H1 (cell line): ENCODE results near the gene ADRA2C. TPM values are rescaled to one million over a fixed set of nuclear protein-coding genes. Genes with fewer than 3 reads are reported as not detected.

Source experiments
- CTCF ChIA-PET: fragments of 300-600 bp; sonication (Branson Sonifier 250); formaldehyde crosslinking; loops from one replicate; lab custom pipeline; 2021; ENCODE audit not compliant: partially characterized antibody; lab: Charles Lee
- POLR2A ChIA-PET: fragments of 300-600 bp; sonication (Branson Sonifier 250); formaldehyde crosslinking; loops from one replicate; lab custom pipeline; 2021; ENCODE audit warnings: inconsistent platforms; ENCODE audit not compliant: partially characterized antibody; lab: Charles Lee
- DNase-seq, 2 experiments: peaks; one replicate each; pipeline versions ENCODE4 v3.0.0 to v3.0.0-alpha.2; 2010 to 2022; ENCODE audit warnings: low spot score in 2 of 2, low read depth in 1 of 2, mixed read lengths in 1 of 2
- FAIRE-seq: peaks from 2 replicates; lab custom pipeline; 2011; peaks lifted over from hg19 to GRCh38; lab: Jason Lieb, UNC
- H2AFZ ChIP-seq: 2 replicates; pipeline ENCODE4 v1.8.1; 2012; ENCODE audit warnings: low read length, inconsistent platforms
- H2AK5ac ChIP-seq: 2 replicates; pipeline ENCODE4 v1.6.1; 2013; ENCODE audit warnings: low read depth, low read length
- H2BK120ac ChIP-seq: replicated peaks from 2 replicates; pipeline ENCODE3; 2013; ENCODE audit warnings: low read depth, low read length, inconsistent platforms
- H2BK12ac ChIP-seq: 2 replicates; pipeline ENCODE4 v1.6.1; 2013; ENCODE audit warnings: low read depth, low read length
- H2BK15ac ChIP-seq: 2 replicates; pipeline ENCODE4 v1.6.1; 2013; ENCODE audit warnings: low read length
- H2BK20ac ChIP-seq: 2 replicates; pipeline ENCODE4 v1.6.1; 2013; ENCODE audit warnings: low read length
- H2BK5ac ChIP-seq: 2 replicates; pipeline ENCODE4 v1.6.1; 2013; ENCODE audit warnings: low read depth, low read length
- H3K14ac ChIP-seq: 2 replicates; pipeline ENCODE4 v1.6.1; 2013; ENCODE audit warnings: inconsistent platforms; ENCODE audit not compliant: insufficient read length
- H3K18ac ChIP-seq: 2 replicates; pipeline ENCODE4 v1.6.1; 2013; ENCODE audit warnings: low read length; ENCODE audit errors: extremely low read depth
- H3K23ac ChIP-seq: 2 replicates; pipeline ENCODE4 v1.6.1; 2013; ENCODE audit warnings: inconsistent platforms; ENCODE audit not compliant: insufficient read length
- H3K23me2 ChIP-seq: 2 replicates; pipeline ENCODE4 v1.6.1; 2013; ENCODE audit warnings: low read depth, low read length
- H3K27ac ChIP-seq: 2 replicates; pipeline ENCODE4 v1.6.1; 2011; ENCODE audit warnings: low read depth, low read length, inconsistent platforms
- H3K27me3 ChIP-seq, 4 experiments: replicated peaks in 1 of 4; 1 replicate in 1 of 4; 2 replicates in 3 of 4; pipeline versions ENCODE4 v1.6.1 to v1.8.1; 2011 to 2013; ENCODE audit warnings: low read length in 3 of 4, mild to moderate bottlenecking in 3 of 4, inconsistent platforms in 2 of 4, mixed read lengths in 2 of 4, moderate library complexity in 1 of 4; ENCODE audit not compliant: control insufficient read depth in 3 of 4, insufficient read depth in 3 of 4; ENCODE audit errors: extremely low read depth in 1 of 4
- H3K36me3 ChIP-seq, 4 experiments: 2 replicates each; pipeline versions ENCODE4 v1.6.1 to v1.8.1; 2011 to 2013; ENCODE audit warnings: mild to moderate bottlenecking in 4 of 4, low read length in 3 of 4, moderate library complexity in 2 of 4, control low read depth in 1 of 4, inconsistent platforms in 1 of 4; ENCODE audit not compliant: insufficient read depth in 4 of 4, control insufficient read depth in 2 of 4
- H3K4ac ChIP-seq: replicated peaks from 2 replicates; pipeline ENCODE3; 2013; ENCODE audit warnings: low read length, low read depth, mixed read lengths, inconsistent platforms; ENCODE audit not compliant: insufficient read length
- H3K4me1 ChIP-seq, 4 experiments: replicated peaks in 1 of 4; 1 replicate in 1 of 4; 2 replicates in 3 of 4; pipeline versions ENCODE4 v1.6.1 to v1.8.1; 2011 to 2013; ENCODE audit warnings: low read length in 3 of 4, inconsistent platforms in 2 of 4, mixed read lengths in 1 of 4; ENCODE audit not compliant: insufficient read depth in 4 of 4, control insufficient read depth in 3 of 4
- H3K4me2 ChIP-seq, 2 experiments: 2 replicates each; pipeline versions ENCODE4 v1.6.1 to v1.8.1; 2011 to 2013; ENCODE audit warnings: low read depth in 2 of 2, low read length in 2 of 2, control low read depth in 1 of 2, inconsistent platforms in 1 of 2, mild to moderate bottlenecking in 1 of 2; ENCODE audit not compliant: insufficient read depth in 1 of 2
- H3K4me3 ChIP-seq, 4 experiments: fragments of 200-600, 300-600 bp in 1 of 4; sonication (generic), shearing (Covaris generic), sonication (Bioruptor Twin) in 1 of 4; 2 replicates each; pipeline versions ENCODE4 v1.5.1 to v1.8.1; 2011 to 2016; ENCODE audit warnings: low read length in 4 of 4, low read depth in 3 of 4, control low read depth in 2 of 4, inconsistent platforms in 2 of 4, mild to moderate bottlenecking in 2 of 4, mixed read lengths in 1 of 4, moderate library complexity in 1 of 4; ENCODE audit not compliant: insufficient read depth in 2 of 4; ENCODE audit errors: extremely low read depth in 1 of 4
- H3K56ac ChIP-seq: replicated peaks from 2 replicates; pipeline ENCODE3; 2013; ENCODE audit warnings: low read depth, mild to moderate bottlenecking, mixed read lengths, low read length, inconsistent platforms; ENCODE audit not compliant: insufficient read length
- H3K79me1 ChIP-seq: 2 replicates; pipeline ENCODE4 v1.6.1; 2013; ENCODE audit warnings: low read depth, low read length, control low read depth
- H3K79me2 ChIP-seq, 2 experiments: 2 replicates each; pipeline versions ENCODE4 v1.6.1 to v1.8.1; 2012 to 2013; ENCODE audit warnings: low read length in 2 of 2, mild to moderate bottlenecking in 2 of 2, inconsistent platforms in 1 of 2; ENCODE audit not compliant: insufficient read depth in 2 of 2, control insufficient read depth in 1 of 2
- H3K9ac ChIP-seq, 4 experiments: replicated peaks in 1 of 4; 1 replicate in 1 of 4; 2 replicates in 3 of 4; pipeline versions ENCODE4 v1.6.1 to v1.8.1; 2011 to 2013; ENCODE audit warnings: low read depth in 3 of 4, low read length in 3 of 4, control low read depth in 2 of 4, mild to moderate bottlenecking in 2 of 4, moderate library complexity in 2 of 4, inconsistent platforms in 1 of 4; ENCODE audit errors: extremely low read depth in 1 of 4
- H3K9me3 ChIP-seq, 2 experiments: 2 replicates each; pipeline versions ENCODE4 v1.6.1 to v1.8.1; 2012 to 2013; ENCODE audit warnings: mild to moderate bottlenecking in 2 of 2, moderate library complexity in 2 of 2, control low read depth in 1 of 2, inconsistent platforms in 1 of 2, low read depth in 1 of 2, low read length in 1 of 2, mixed read lengths in 1 of 2; ENCODE audit not compliant: insufficient read depth in 2 of 2
- H4K20me1 ChIP-seq, 2 experiments: replicated peaks in 1 of 2; 2 replicates each; pipeline versions ENCODE3 to v1.8.1; 2011 to 2013; ENCODE audit warnings: inconsistent platforms in 2 of 2, low read length in 2 of 2, mild to moderate bottlenecking in 1 of 2; ENCODE audit not compliant: insufficient read depth in 2 of 2, control insufficient read depth in 1 of 2
- H4K5ac ChIP-seq: 2 replicates; pipeline ENCODE4 v1.6.1; 2013; ENCODE audit warnings: low read length, low read depth, mixed read lengths, inconsistent platforms; ENCODE audit not compliant: insufficient read length
- H4K8ac ChIP-seq: 2 replicates; pipeline ENCODE4 v1.8.0; 2013; ENCODE audit warnings: mild to moderate bottlenecking, moderate library complexity, low read length, inconsistent platforms; ENCODE audit not compliant: insufficient read depth; ENCODE audit errors: extremely low read depth
- H4K91ac ChIP-seq: replicated peaks from 2 replicates; pipeline ENCODE3; 2013; ENCODE audit warnings: low read length, mixed read lengths, inconsistent platforms; ENCODE audit not compliant: insufficient read length
- BCL11A ChIP-seq, 2 experiments: IDR thresholded peaks; one replicate each; pipeline ENCODE4 v1.6.1; 2011; ENCODE audit warnings: low read depth in 2 of 2, low read length in 2 of 2, mild to moderate bottlenecking in 2 of 2
- CBX8 ChIP-seq: fragments of 300-800, 300-1000 bp; sonication (generic); IDR thresholded peaks from 2 replicates; pipeline ENCODE4 v1.7.1; 2016; ENCODE audit warnings: low read depth, low read length, borderline replicate concordance
- EGR1 ChIP-seq: IDR thresholded peaks from 2 replicates; pipeline ENCODE4 v1.6.1; 2011; ENCODE audit warnings: low read depth, low read length, borderline replicate concordance
- KDM5A ChIP-seq: fragments of 200-600 bp; IDR thresholded peaks from 2 replicates; pipeline ENCODE4 v1.7.1; 2012; ENCODE audit warnings: mild to moderate bottlenecking, low read length, inconsistent platforms, mixed read lengths
- POLR2A ChIP-seq, 2 experiments: IDR thresholded peaks; 1 replicate in 1 of 2; 2 replicates in 1 of 2; pipeline ENCODE4 v1.6.1; 2011; ENCODE audit warnings: low read depth in 2 of 2, low read length in 2 of 2, mild to moderate bottlenecking in 2 of 2; ENCODE audit errors: control extremely low read depth in 1 of 2
- RBBP5 ChIP-seq: IDR thresholded peaks from 2 replicates; pipeline ENCODE4 v1.7.1; 2012; ENCODE audit warnings: low read depth, mild to moderate bottlenecking, inconsistent platforms, low read length, moderate library complexity, borderline replicate concordance
- SIX5 ChIP-seq: IDR thresholded peaks from 2 replicates; pipeline ENCODE4 v1.6.1; 2011; ENCODE audit warnings: mild to moderate bottlenecking, low read depth, low read length
- TAF1 ChIP-seq: IDR thresholded peaks from 2 replicates; pipeline ENCODE4 v1.6.1; 2011; ENCODE audit warnings: mild to moderate bottlenecking, low read depth, low read length
- TBP ChIP-seq: IDR thresholded peaks from 2 replicates; pipeline ENCODE4 v1.6.1; 2011; ENCODE audit warnings: low read depth, low read length, improper control_type of control experiment
- WGBS, 2 experiments: shearing (Covaris generic) in 1 of 2; methylation state at CpG; one replicate each; pipeline versions ENCODE4 v1.1.6 to v1.1.7; 2013 to 2015; ENCODE audit warnings: low lambda C conversion rate in 2 of 2, mixed read lengths in 2 of 2, inconsistent platforms in 1 of 2, low coverage in 1 of 2, missing lambda C conversion rate in 1 of 2; ENCODE audit not compliant: insufficient replicate concordance in 2 of 2, insufficient coverage in 1 of 2, insufficient read length in 1 of 2; ENCODE audit errors: extremely low coverage in 1 of 2, missing lambda C conversion rate in 1 of 2; 5-methylcytosine and 5-hydroxymethylcytosine counted together
- polyA plus RNA-seq, 7 experiments: library from polyadenylated mRNA; depleted of rRNA in 3 of 7; stranded (reverse) in 5 of 7; unstranded in 2 of 7; fragments of >200 nt in 5 of 7; fragments of 200-250 nt in 2 of 7; gene quantifications; 1 replicate in 5 of 7; 2 replicates in 1 of 7; 4 replicates in 1 of 7; pipeline versions ENCODE4 v1.2.1 to v1.2.3, GENCODE V29; 2011 to 2013; ENCODE audit warnings: missing spikeins in 2 of 7, mixed read lengths in 2 of 7
- total RNA-seq: library from RNA; stranded (reverse); fragmentation: NEBNext Ultra II Directional; extraction: Animal tissue kit (Norgen Biotek cat#: 25700); gene quantifications from 2 replicates; pipeline ENCODE4 v1.2.1, GENCODE V29; 2021
- TF ChIP-seq, protein P1 (sequence below): IDR thresholded peaks from 2 replicates; pipeline ENCODE4 v1.6.1; 2012; ENCODE audit warnings: low read length, inconsistent platforms

The ADRA2C gene
- total and polyA plus RNA-seq, 2 of the 8 experiments (the other 6 are each of a cell fraction or from before 2014, with no cell fraction given) = 14.6 to 14.8 TPM

DNA sequence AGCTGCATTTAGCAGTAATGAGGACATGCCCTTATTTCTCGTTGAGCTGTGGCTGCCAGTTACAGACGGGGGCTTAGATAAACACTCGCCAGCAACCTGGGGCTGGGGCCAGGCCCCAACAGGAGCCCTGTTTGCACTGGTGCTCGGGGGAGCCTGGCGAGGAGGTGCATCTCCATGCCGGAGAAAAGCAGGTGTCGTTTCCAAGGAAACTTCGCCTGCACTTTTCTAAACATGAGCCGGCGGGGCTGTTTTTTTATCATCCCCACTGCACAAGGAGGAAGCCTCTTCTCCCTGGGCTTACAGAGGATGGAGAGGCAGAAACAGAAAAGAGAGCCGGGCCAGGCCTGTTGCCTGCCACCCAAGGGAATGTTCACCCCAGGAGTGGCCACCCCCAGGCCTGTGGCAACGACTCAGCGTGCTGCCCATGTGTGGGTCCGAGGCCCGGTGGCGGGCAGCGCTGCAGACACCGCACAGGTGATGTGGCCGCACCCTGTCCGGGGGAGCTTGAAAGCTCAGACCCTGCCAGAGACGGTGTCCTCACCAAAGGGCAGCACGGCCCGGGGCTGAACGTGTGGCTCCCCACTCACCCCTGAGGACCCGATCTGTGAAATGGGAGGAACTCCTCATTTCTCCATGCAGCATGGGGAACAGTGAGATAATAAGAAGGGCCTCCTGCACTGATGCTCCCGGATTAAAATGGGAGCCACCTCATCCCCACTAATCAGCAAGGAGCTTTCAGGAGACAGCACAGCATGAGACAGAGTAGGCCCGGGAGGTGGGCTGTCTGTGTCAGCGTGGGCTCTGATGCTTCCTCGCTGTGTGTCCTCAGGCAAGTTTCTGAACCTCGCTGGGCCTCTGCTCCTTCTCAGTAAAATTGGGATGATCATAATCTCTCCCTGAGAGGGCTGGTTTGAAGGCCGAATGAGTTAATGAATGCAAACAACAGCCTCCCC is 33.8 kb upstream of the ADRA2C start:
- H3K14ac ChIP-seq = no peak overlapping the region
- H3K9ac ChIP-seq = no peak overlapping the region
- H4K20me1 ChIP-seq = no peaks in the 10 kb centered on the region
- H2AFZ ChIP-seq = no peak overlapping the region
- H2BK15ac ChIP-seq = peak overlapping the region; percentile 67; the same call in 1 of the 2 replicates
- no peaks in the 10 kb centered on the region for H3K36me3 ChIP-seq
- no peak overlapping the region for H2BK5ac ChIP-seq
- no peak overlapping the region for H3K4me2 ChIP-seq
- DNase-seq (no peak), FAIRE-seq (no peak)
- no peak overlapping the region for H3K4ac ChIP-seq
- H2BK20ac ChIP-seq = no peak overlapping the region
- no peaks in the 10 kb centered on the region; a peak in 2 of 7 replicates for H3K27me3 ChIP-seq
- no peak overlapping the region for H2AK5ac ChIP-seq
- ChIA-PET CTCF (interaction anchor here (0.9 to 2.5 kb wide), 7 partner anchors 11 to 117 kb away, joined by 3 to 8 read pairs (median 5); no protein-coding TSS in a partner anchor), POLR2A (interaction anchor here (1.5 to 1.8 kb wide), 2 partner anchors 7 to 12 kb away, joined by 3 to 5 read pairs; no protein-coding TSS in a partner anchor)
- peak overlapping the region; percentile 5 for H4K91ac ChIP-seq
- H3K79me2 ChIP-seq = no peaks in the 10 kb centered on the region
- H2BK120ac ChIP-seq = no peak overlapping the region
- no peak overlapping the region for H4K8ac ChIP-seq
- 87% methylated on average over 28 of the region's 31 CpGs; no CpG with 5 or more reads in 1 of the 2 experiments for WGBS, 2 experiments
- peaks cover 0 to 27% (median 12%) of the 10 kb centered on the region in 4 experiments; a peak in 6 of 7 replicates for H3K4me1 ChIP-seq
- H2BK12ac ChIP-seq = no peak overlapping the region
- H3K9me3 ChIP-seq = no peaks in the 10 kb centered on the region
- H3K79me1 ChIP-seq = no peaks in the 10 kb centered on the region
- H3K27ac ChIP-seq = no peak overlapping the region
- no peak overlapping the region for H4K5ac ChIP-seq
- no peak overlapping the region for H3K4me3 ChIP-seq
- H3K23ac ChIP-seq = no peak overlapping the region
- H3K56ac ChIP-seq = no peak overlapping the region
- no peaks in the 10 kb centered on the region for H3K23me2 ChIP-seq
- no peak overlapping the region for H3K18ac ChIP-seq
- TF ChIP-seq SIX5 (no peak), BCL11A (IDR thresholded peaks at IDR 0.05; ENCODE audit: low read depth in 2 of 2, low read length in 2 of 2) (no peak), TBP (no peak), CBX8 (no peak), EGR1 (no peak), RBBP5 (no peak), TAF1 (no peak), KDM5A (no peak), POLR2A (IDR thresholded peaks at IDR 0.05; ENCODE audit: control extremely low read depth in 1 of 2, low read depth in 2 of 2, low read length in 2 of 2) (no peak)
- TF ChIP-seq, protein P1, sequence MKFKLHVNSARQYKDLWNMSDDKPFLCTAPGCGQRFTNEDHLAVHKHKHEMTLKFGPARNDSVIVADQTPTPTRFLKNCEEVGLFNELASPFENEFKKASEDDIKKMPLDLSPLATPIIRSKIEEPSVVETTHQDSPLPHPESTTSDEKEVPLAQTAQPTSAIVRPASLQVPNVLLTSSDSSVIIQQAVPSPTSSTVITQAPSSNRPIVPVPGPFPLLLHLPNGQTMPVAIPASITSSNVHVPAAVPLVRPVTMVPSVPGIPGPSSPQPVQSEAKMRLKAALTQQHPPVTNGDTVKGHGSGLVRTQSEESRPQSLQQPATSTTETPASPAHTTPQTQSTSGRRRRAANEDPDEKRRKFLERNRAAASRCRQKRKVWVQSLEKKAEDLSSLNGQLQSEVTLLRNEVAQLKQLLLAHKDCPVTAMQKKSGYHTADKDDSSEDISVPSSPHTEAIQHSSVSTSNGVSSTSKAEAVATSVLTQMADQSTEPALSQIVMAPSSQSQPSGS = no peak
